Activated CD4-positive, alpha-beta memory T cell treated with anti-CD3 and anti-CD28 coated beads for 36 hours (primary cell): Measurements from ENCODE around the gene PIEZO2. TPM values are rescaled to one million over a fixed set of nuclear protein-coding genes. Genes with fewer than 3 reads are reported as not detected.

Experiments used
- CTCF ChIA-PET: fragments of 350-600 bp; sonication (Branson Sonifier 250); formaldehyde crosslinking; loops from one replicate; lab custom pipeline; 2021; ENCODE audit warnings: antibody characterized with exemption, inconsistent platforms; lab: Charles Lee
- POLR2A ChIA-PET: fragments of 350-600 bp; sonication (Branson Sonifier 250); formaldehyde crosslinking; loops from one replicate; lab custom pipeline; 2021; ENCODE audit warnings: antibody characterized with exemption; lab: Charles Lee
- DNase-seq: peaks from one replicate; pipeline ENCODE4 v3.0.0-alpha.2; 2020
- H3K27ac Mint-ChIP-seq: one replicate; pipeline ENCODE4 v1.8.0; 2021; ENCODE audit warnings: mixed read lengths
- H3K27me3 Mint-ChIP-seq: one replicate; pipeline ENCODE4 v1.8.0; 2021; ENCODE audit warnings: mixed read lengths
- H3K36me3 Mint-ChIP-seq: one replicate; pipeline ENCODE4 v1.8.0; 2021; ENCODE audit warnings: mixed read lengths
- H3K4me1 Mint-ChIP-seq: one replicate; pipeline ENCODE4 v1.8.0; 2021; ENCODE audit warnings: low read depth, mixed read lengths
- H3K4me3 Mint-ChIP-seq: one replicate; pipeline ENCODE4 v1.8.0; 2021; ENCODE audit warnings: mild to moderate bottlenecking, mixed read lengths
- H3K9me3 Mint-ChIP-seq: one replicate; pipeline ENCODE4 v1.8.0; 2021; ENCODE audit warnings: mixed read lengths
- intact Hi-C: fragments of 100-400 bp; cut with micrococcal nuclease; formaldehyde crosslinking; loops from one replicate; pipeline ENCODE4 v1.15.1; 2023
- total RNA-seq, 2 experiments: library from RNA; stranded (reverse); gene quantifications; one replicate each; pipeline ENCODE4 v1.2.3, GENCODE V29; 2021

The PIEZO2 gene
- total RNA-seq, 2 experiments from 2014 or later, result not detected

- CTCF ChIA-PET, result no interaction called here
- Mint-ChIP-seq H3K9me3 (no peaks in the 10 kb centered on the region), H3K36me3 (no peaks in the 10 kb centered on the region), H3K27ac (no peak overlapping the region), H3K4me1 (no peaks in the 10 kb centered on the region), H3K4me3 (no peak overlapping the region), H3K27me3 (no peaks in the 10 kb centered on the region)
- intact Hi-C loops, result no loop called here
- POLR2A ChIA-PET, result no interaction called here
- no peak for DNase-seq
Measured at GRCh38 chr18:11104307-11104706, 45.1 kb downstream of the PIEZO2 start.

- DNase-seq, result no peak
- Mint-ChIP-seq H3K36me3 (no peaks in the 10 kb centered on the region), H3K9me3 (no peaks in the 10 kb centered on the region), H3K27ac (no peak overlapping the region), H3K4me3 (no peak overlapping the region), H3K27me3 (no peaks in the 10 kb centered on the region), H3K4me1 (no peaks in the 10 kb centered on the region)
- intact Hi-C loops, result no loop called here
- ChIA-PET CTCF (no interaction called here), POLR2A (no interaction called here)
Measured at GRCh38 chr18:11096839-11097750, 52.3 kb downstream of the PIEZO2 start.

GRCh38 chr18:11096411-11096810 is 53.0 kb downstream of the PIEZO2 start:
- no peak for DNase-seq
- H3K27ac Mint-ChIP-seq, result no peak overlapping the region
- no peaks in the 10 kb centered on the region for H3K27me3 Mint-ChIP-seq
- ChIA-PET POLR2A (no interaction called here), CTCF (no interaction called here)
- no peaks in the 10 kb centered on the region for H3K9me3 Mint-ChIP-seq
- intact Hi-C loops, result no loop called here
- no peaks in the 10 kb centered on the region for H3K36me3 Mint-ChIP-seq
- no peaks in the 10 kb centered on the region for H3K4me1 Mint-ChIP-seq
- H3K4me3 Mint-ChIP-seq, result no peak overlapping the region

- H3K27ac Mint-ChIP-seq, result no peak overlapping the region
- POLR2A ChIA-PET, result no interaction called here
- no peak overlapping the region for H3K4me3 Mint-ChIP-seq
- H3K27me3 Mint-ChIP-seq, result no peaks in the 10 kb centered on the region
- no peak for DNase-seq
- no peaks in the 10 kb centered on the region for H3K9me3 Mint-ChIP-seq
- no peaks in the 10 kb centered on the region for H3K4me1 Mint-ChIP-seq
- intact Hi-C loops, result no loop called here
- CTCF ChIA-PET, result no interaction called here
- H3K36me3 Mint-ChIP-seq, result no peaks in the 10 kb centered on the region
Measured at GRCh38 chr18:11095674-11096293, 53.6 kb downstream of the PIEZO2 start.

- H3K4me3 Mint-ChIP-seq, result no peak overlapping the region
- no peaks in the 10 kb centered on the region for H3K36me3 Mint-ChIP-seq
- H3K27ac Mint-ChIP-seq, result no peak overlapping the region
- CTCF ChIA-PET, result no interaction called here
- no peaks in the 10 kb centered on the region for H3K27me3 Mint-ChIP-seq
- intact Hi-C loops, result no loop called here
- DNase-seq, result no peak
- POLR2A ChIA-PET, result no interaction called here
- no peaks in the 10 kb centered on the region for H3K4me1 Mint-ChIP-seq
- H3K9me3 Mint-ChIP-seq, result no peaks in the 10 kb centered on the region
Measured at GRCh38 chr18:11095211-11095610, 54.2 kb downstream of the PIEZO2 start.

GRCh38 chr18:11091746-11092145 is 57.6 kb downstream of the PIEZO2 start:
- no peak overlapping the region for H3K27ac Mint-ChIP-seq
- ChIA-PET POLR2A (no interaction called here), CTCF (no interaction called here)
- H3K27me3 Mint-ChIP-seq, result peaks cover 3% of the 10 kb centered on the region
- DNase-seq, result no peak
- H3K4me1 Mint-ChIP-seq, result no peaks in the 10 kb centered on the region
- no peak overlapping the region for H3K4me3 Mint-ChIP-seq
- H3K36me3 Mint-ChIP-seq, result no peaks in the 10 kb centered on the region
- intact Hi-C loops, result no loop called here
- no peaks in the 10 kb centered on the region for H3K9me3 Mint-ChIP-seq

GRCh38 chr18:11089931-11090715 is 59.2 kb downstream of the PIEZO2 start:
- no peak overlapping the region for H3K4me3 Mint-ChIP-seq
- no peak overlapping the region for H3K27ac Mint-ChIP-seq
- POLR2A ChIA-PET, result no interaction called here
- no peaks in the 10 kb centered on the region for H3K4me1 Mint-ChIP-seq
- CTCF ChIA-PET, result no interaction called here
- no peaks in the 10 kb centered on the region for H3K9me3 Mint-ChIP-seq
- no peak for DNase-seq
- H3K27me3 Mint-ChIP-seq, result peaks cover 3% of the 10 kb centered on the region
- no peaks in the 10 kb centered on the region for H3K36me3 Mint-ChIP-seq
- intact Hi-C loops, result no loop called here

- H3K27me3 Mint-ChIP-seq, result no peaks in the 10 kb centered on the region
- CTCF ChIA-PET, result no interaction called here
- H3K4me3 Mint-ChIP-seq, result no peak overlapping the region
Measured at GRCh38 chr18:11081009-11081532, 68.3 kb downstream of the PIEZO2 start.

GRCh38 chr18:11078491-11078890 is 70.9 kb downstream of the PIEZO2 start:
- Mint-ChIP-seq H3K27me3 (no peaks in the 10 kb centered on the region), H3K4me3 (no peak overlapping the region), H3K9me3 (no peaks in the 10 kb centered on the region), H3K36me3 (no peaks in the 10 kb centered on the region), H3K4me1 (no peaks in the 10 kb centered on the region), H3K27ac (no peak overlapping the region)
- intact Hi-C loops, result no loop called here
- ChIA-PET POLR2A (no interaction called here), CTCF (no interaction called here)
- no peak for DNase-seq

More at GRCh38 chr18:11081009-11081532, 68.3 kb downstream of the PIEZO2 start:
- intact Hi-C loops, result no loop called here
- Mint-ChIP-seq H3K36me3 (no peaks in the 10 kb centered on the region), H3K9me3 (no peaks in the 10 kb centered on the region), H3K27ac (no peak overlapping the region), H3K4me1 (no peaks in the 10 kb centered on the region)
- DNase-seq, result no peak
- POLR2A ChIA-PET, result no interaction called here

- no peaks in the 10 kb centered on the region for H3K4me1 Mint-ChIP-seq
- ChIA-PET POLR2A (no interaction called here), CTCF (no interaction called here)
- H3K27me3 Mint-ChIP-seq, result no peaks in the 10 kb centered on the region
- DNase-seq, result no peak
- intact Hi-C loops, result no loop called here
- no peak overlapping the region for H3K4me3 Mint-ChIP-seq
- no peaks in the 10 kb centered on the region for H3K36me3 Mint-ChIP-seq
- H3K9me3 Mint-ChIP-seq, result no peaks in the 10 kb centered on the region
- no peak overlapping the region for H3K27ac Mint-ChIP-seq
Measured at GRCh38 chr18:11077548-11078187, 71.7 kb downstream of the PIEZO2 start.

- CTCF ChIA-PET, result no interaction called here
- Mint-ChIP-seq H3K27ac (no peak overlapping the region), H3K4me3 (no peak overlapping the region), H3K4me1 (no peaks in the 10 kb centered on the region), H3K27me3 (no peaks in the 10 kb centered on the region), H3K9me3 (no peaks in the 10 kb centered on the region), H3K36me3 (no peaks in the 10 kb centered on the region)
- DNase-seq, result no peak
- POLR2A ChIA-PET, result no interaction called here
- intact Hi-C loops, result no loop called here
Measured at GRCh38 chr18:11074889-11075288, 74.5 kb downstream of the PIEZO2 start.

- DNase-seq, result no peak
- no peaks in the 10 kb centered on the region for H3K36me3 Mint-ChIP-seq
- no peak overlapping the region for H3K27ac Mint-ChIP-seq
- intact Hi-C loops, result no loop called here
- H3K9me3 Mint-ChIP-seq, result no peaks in the 10 kb centered on the region
- H3K4me1 Mint-ChIP-seq, result no peaks in the 10 kb centered on the region
- ChIA-PET CTCF (no interaction called here), POLR2A (no interaction called here)
- H3K4me3 Mint-ChIP-seq, result no peak overlapping the region
- H3K27me3 Mint-ChIP-seq, result no peaks in the 10 kb centered on the region
Measured at GRCh38 chr18:11073971-11074370, 75.4 kb downstream of the PIEZO2 start.
